Measurements from ENCODE around the gene ELF2.

DNA sequence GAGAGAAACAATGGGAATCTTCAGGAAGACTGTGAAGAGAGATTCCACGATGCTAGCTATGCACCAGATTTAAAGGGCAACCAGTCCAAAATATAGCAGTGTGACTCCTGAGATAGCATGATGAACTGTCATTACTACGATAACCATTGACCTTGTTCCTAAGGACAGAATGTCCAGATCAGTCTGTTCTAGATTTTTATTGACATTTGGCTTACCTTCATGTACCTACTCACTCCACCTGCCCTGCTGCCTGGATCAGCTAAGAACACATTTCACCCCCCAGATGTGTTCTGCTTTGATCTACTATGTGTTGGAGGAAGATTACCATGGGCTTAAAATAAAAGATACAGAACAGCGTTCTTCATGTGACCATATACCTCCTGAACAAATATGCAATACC lies 50.1 kb downstream of the ELF2 start:
- TF ChIP-seq, protein P1, sequence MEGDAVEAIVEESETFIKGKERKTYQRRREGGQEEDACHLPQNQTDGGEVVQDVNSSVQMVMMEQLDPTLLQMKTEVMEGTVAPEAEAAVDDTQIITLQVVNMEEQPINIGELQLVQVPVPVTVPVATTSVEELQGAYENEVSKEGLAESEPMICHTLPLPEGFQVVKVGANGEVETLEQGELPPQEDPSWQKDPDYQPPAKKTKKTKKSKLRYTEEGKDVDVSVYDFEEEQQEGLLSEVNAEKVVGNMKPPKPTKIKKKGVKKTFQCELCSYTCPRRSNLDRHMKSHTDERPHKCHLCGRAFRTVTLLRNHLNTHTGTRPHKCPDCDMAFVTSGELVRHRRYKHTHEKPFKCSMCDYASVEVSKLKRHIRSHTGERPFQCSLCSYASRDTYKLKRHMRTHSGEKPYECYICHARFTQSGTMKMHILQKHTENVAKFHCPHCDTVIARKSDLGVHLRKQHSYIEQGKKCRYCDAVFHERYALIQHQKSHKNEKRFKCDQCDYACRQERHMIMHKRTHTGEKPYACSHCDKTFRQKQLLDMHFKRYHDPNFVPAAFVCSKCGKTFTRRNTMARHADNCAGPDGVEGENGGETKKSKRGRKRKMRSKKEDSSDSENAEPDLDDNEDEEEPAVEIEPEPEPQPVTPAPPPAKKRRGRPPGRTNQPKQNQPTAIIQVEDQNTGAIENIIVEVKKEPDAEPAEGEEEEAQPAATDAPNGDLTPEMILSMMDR (IDR thresholded peaks at IDR 0.05), result no peak
- TF ChIP-seq POLR2A (IDR thresholded peaks at IDR 0.05), result no peak

All from thyroid gland (tissue), 4 donors.